Measurements from ENCODE around the gene EPB41L4A. TPM values are rescaled to one million over a fixed set of nuclear protein-coding genes. Genes with fewer than 3 reads are reported as not detected.

Gene EPB41L4A
- 7.3 and 10.6 TPM in 2 replicates for total RNA-seq

DNA sequence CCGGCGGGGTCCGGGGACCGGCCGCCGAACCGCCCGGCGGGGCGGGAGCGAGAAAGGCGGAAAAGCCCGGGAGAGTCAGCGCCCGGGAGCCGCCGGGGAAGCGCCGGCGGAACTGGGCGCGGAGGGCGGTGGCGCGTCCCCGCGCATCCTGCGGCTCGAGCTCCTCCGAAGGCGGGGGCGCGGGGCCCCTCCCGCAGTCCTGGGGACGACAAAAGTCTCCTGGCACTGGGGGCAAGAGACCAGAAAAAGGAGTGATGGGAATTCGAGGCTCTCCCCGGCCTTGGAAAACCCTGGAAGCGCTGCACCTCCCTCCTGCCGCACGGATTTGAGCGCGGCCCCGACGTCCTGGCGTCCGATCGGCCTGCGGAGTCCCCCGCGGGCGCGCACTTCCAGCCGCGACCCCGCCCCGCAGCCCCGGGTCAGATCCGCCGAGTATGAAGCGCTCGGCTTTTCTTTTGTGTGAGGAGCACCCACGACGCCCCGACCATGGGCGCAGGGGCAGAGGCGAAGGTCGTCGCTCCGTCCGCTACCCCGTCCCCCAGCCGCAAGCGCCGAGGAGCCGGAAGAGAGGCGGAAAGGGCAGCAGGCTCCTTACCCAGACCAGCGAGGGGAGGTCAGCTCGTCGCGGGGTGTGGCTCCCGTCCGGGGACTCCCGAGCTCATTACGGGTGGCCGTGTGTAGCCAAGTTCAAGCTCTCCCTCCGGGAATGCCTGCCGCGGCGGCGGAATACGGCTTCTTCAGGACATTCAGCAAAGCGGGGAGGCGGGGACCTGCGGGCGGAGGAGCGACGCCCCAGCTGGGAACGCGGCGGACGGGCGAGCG is at the start of gene EPB41L4A:
Gene EPB41L4A (minus strand): TSS at position 114 of the 822 bp plus-strand sequence. CDS start 238 bp downstream, outside the sequence.

